Measurements from ENCODE around the gene GKN2.
A peak's percentile ranks its signal among the peaks of the same experiment; 100 is the strongest.

GKN2 gene

GRCh38 chr2:68905116-68905515 lies 47.6 kb downstream of the GKN2 start:
- Histone ChIP-seq H3K4me3 (ENCODE audit: low read length) (no peak overlapping the region), H3F3A (ENCODE audit: insufficient read depth, low read length) (peaks cover 18% of the 10 kb centered on the region), H3K9me2 (replicated peaks; ENCODE audit: insufficient read depth, low read length) (no peaks in the 10 kb centered on the region), H3K27ac (ENCODE audit: low read length) (no peak overlapping the region), H3K4me1 (ENCODE audit: low read length) (peaks cover 29% of the 10 kb centered on the region), H3K27me3 (replicated peaks; ENCODE audit: insufficient read depth, low read length) (no peaks in the 10 kb centered on the region), H3K9ac (ENCODE audit: low read length) (no peak overlapping the region), H3K9me3 (replicated peaks; ENCODE audit: insufficient read depth, low read length) (no peaks in the 10 kb centered on the region), H3K36me3 (replicated peaks; ENCODE audit: insufficient read depth, low read length) (no peaks in the 10 kb centered on the region), H3K79me2 (ENCODE audit: low read length) (no peaks in the 10 kb centered on the region), H4K20me1 (ENCODE audit: insufficient read depth, low read length) (no peaks in the 10 kb centered on the region), H3K4me2 (ENCODE audit: low read depth, low read length) (no peak overlapping the region), H2AFZ (ENCODE audit: low read length) (no peak overlapping the region)
- no peak for TF ChIP-seq CTCF (IDR thresholded peaks at IDR 0.05; ENCODE audit: low read length)
- TF ChIP-seq EZH2phosphoT487 (IDR thresholded peaks at IDR 0.05; ENCODE audit: low read length), result no peak
- no peak for TF ChIP-seq EZH2 (optimal IDR thresholded peaks at IDR 0.05; ENCODE audit: low read depth, low read length)
- no peak for DNase-seq

GRCh38 chr2:68901561-68901960 lies 51.1 kb downstream of the GKN2 start:
- Histone ChIP-seq H3K36me3 (replicated peaks; ENCODE audit: insufficient read depth, low read length) (no peaks in the 10 kb centered on the region), H3F3A (ENCODE audit: insufficient read depth, low read length) (no peaks in the 10 kb centered on the region), H4K20me1 (ENCODE audit: insufficient read depth, low read length) (no peaks in the 10 kb centered on the region), H3K9me2 (replicated peaks; ENCODE audit: insufficient read depth, low read length) (no peaks in the 10 kb centered on the region), H2AFZ (ENCODE audit: low read length) (no peak overlapping the region), H3K9ac (ENCODE audit: low read length) (no peak overlapping the region), H3K79me2 (ENCODE audit: low read length) (no peaks in the 10 kb centered on the region), H3K27me3 (replicated peaks; ENCODE audit: insufficient read depth, low read length) (no peaks in the 10 kb centered on the region), H3K9me3 (replicated peaks; ENCODE audit: insufficient read depth, low read length) (no peaks in the 10 kb centered on the region), H3K4me2 (ENCODE audit: low read depth, low read length) (no peak overlapping the region), H3K27ac (ENCODE audit: low read length) (no peak overlapping the region), H3K4me1 (ENCODE audit: low read length) (0 out of 2 replicates have a peak, but pooled peaks cover under 1% of the 10 kb centered on the region), H3K4me3 (ENCODE audit: low read length) (no peak overlapping the region)
- TF ChIP-seq CTCF (IDR thresholded peaks at IDR 0.05; ENCODE audit: low read length) (no peak), EZH2phosphoT487 (IDR thresholded peaks at IDR 0.05; ENCODE audit: low read length) (no peak), EZH2 (optimal IDR thresholded peaks at IDR 0.05; ENCODE audit: low read depth, low read length) (no peak)
- DNase-seq, result no peak

GRCh38 chr2:68901199-68901514 lies 51.5 kb downstream of the GKN2 start:
- Histone ChIP-seq H3K9me3 (replicated peaks; ENCODE audit: insufficient read depth, low read length) (no peaks in the 10 kb centered on the region), H3K9ac (ENCODE audit: low read length) (no peak overlapping the region), H3K36me3 (replicated peaks; ENCODE audit: insufficient read depth, low read length) (no peaks in the 10 kb centered on the region), H3K27me3 (replicated peaks; ENCODE audit: insufficient read depth, low read length) (no peaks in the 10 kb centered on the region), H3K9me2 (replicated peaks; ENCODE audit: insufficient read depth, low read length) (no peaks in the 10 kb centered on the region), H3K4me2 (ENCODE audit: low read depth, low read length) (no peak overlapping the region), H2AFZ (ENCODE audit: low read length) (no peak overlapping the region), H3K4me3 (ENCODE audit: low read length) (no peak overlapping the region), H3F3A (ENCODE audit: insufficient read depth, low read length) (no peaks in the 10 kb centered on the region), H4K20me1 (ENCODE audit: insufficient read depth, low read length) (no peaks in the 10 kb centered on the region), H3K27ac (ENCODE audit: low read length) (no peak overlapping the region), H3K79me2 (ENCODE audit: low read length) (no peaks in the 10 kb centered on the region), H3K4me1 (ENCODE audit: low read length) (no peaks in the 10 kb centered on the region)
- TF ChIP-seq CTCF (IDR thresholded peaks at IDR 0.05; ENCODE audit: low read length) (peak; percentile 73), EZH2 (optimal IDR thresholded peaks at IDR 0.05; ENCODE audit: low read depth, low read length) (no peak), EZH2phosphoT487 (IDR thresholded peaks at IDR 0.05; ENCODE audit: low read length) (no peak)
- peak; percentile 58 for DNase-seq
